DND-41 (cell line): ENCODE measurements around the gene OBSCN.

Experiments
- CTCF ChIP-seq: IDR thresholded peaks from 2 replicates; pipeline ENCODE4 v1.5.1; 2012; ENCODE audit warnings: borderline replicate concordance, low read length, moderate library complexity, mild to moderate bottlenecking; ENCODE audit not compliant: poor library complexity, severe bottlenecking; ENCODE audit errors: extremely low read depth
- EZH2 ChIP-seq: IDR thresholded peaks from 3 replicates; pipeline ENCODE4 v1.6.1; 2012; ENCODE audit warnings: borderline replicate concordance, low read depth, mild to moderate bottlenecking, moderate library complexity, low read length, inconsistent platforms; ENCODE audit not compliant: severe bottlenecking

- no peak for TF ChIP-seq CTCF
- TF ChIP-seq EZH2, result no peak
Measured at GRCh38 chr1:228383773-228384172, 175.9 kb downstream of the OBSCN start.
